SK-N-SH (cell line): Measurements from ENCODE around the gene PCNX1. TPM values are rescaled to one million over a fixed set of nuclear protein-coding genes. Genes with fewer than 3 reads are reported as not detected.

Experiments
- CTCF ChIA-PET: fragments of 300-600, 350-600 bp; formaldehyde crosslinking; extraction: SDS; loops from one replicate; lab custom pipeline; 2021; lab: Yijun Ruan, JAX
- POLR2A ChIA-PET: fragments of 350-600 bp; sonication (Branson Sonifier 250); formaldehyde crosslinking; extraction: SDS; loops from one replicate; lab custom pipeline; 2020; ENCODE audit warnings: antibody characterized with exemption, inconsistent platforms; lab: Yijun Ruan, JAX
- DNase-seq: peaks from one replicate; pipeline ENCODE4 v3.0.0; 2012
- H2AFZ ChIP-seq: fragments of 200-600 bp; sonication (generic); 2 replicates; pipeline ENCODE4 v1.8.1; 2016; ENCODE audit warnings: antibody characterized with exemption, mild to moderate bottlenecking, low read depth
- H3F3A ChIP-seq: fragments of 200-600 bp; sonication (generic); replicated peaks from 2 replicates; pipeline ENCODE3; 2016; ENCODE audit warnings: antibody characterized with exemption, mild to moderate bottlenecking; ENCODE audit not compliant: insufficient read depth
- H3K27ac ChIP-seq, 2 experiments: fragments of 200-500 bp in 1 of 2; fragments of 200-600 bp in 1 of 2; sonication (Bioruptor generic) in 1 of 2; sonication (generic), shearing (Covaris generic) in 1 of 2; 2 replicates each; pipeline versions ENCODE4 v1.5.1 to v1.6.1; 2014 to 2016; ENCODE audit warnings: low read depth in 2 of 2, inconsistent platforms in 1 of 2, low read length in 1 of 2, mild to moderate bottlenecking in 1 of 2, mixed read lengths in 1 of 2
- H3K27me3 ChIP-seq: fragments of 200-600 bp; sonication (generic), shearing (Covaris generic); 2 replicates; pipeline ENCODE4 v1.6.1; 2016; ENCODE audit warnings: mixed run types; ENCODE audit not compliant: insufficient read depth
- H3K36me3 ChIP-seq, 2 experiments: fragments of 200-500 bp in 1 of 2; fragments of 200-600 bp in 1 of 2; sonication (Bioruptor generic) in 1 of 2; sonication (generic) in 1 of 2; replicated peaks in 1 of 2; 2 replicates each; pipeline versions ENCODE3 to v1.5.1; 2014 to 2016; ENCODE audit warnings: low read length in 1 of 2, mild to moderate bottlenecking in 1 of 2; ENCODE audit not compliant: insufficient read depth in 2 of 2, control insufficient read depth in 1 of 2
- H3K4me1 ChIP-seq, 2 experiments: fragments of 200-500 bp in 1 of 2; fragments of 200-600 bp in 1 of 2; sonication (Bioruptor generic) in 1 of 2; sonication (generic), shearing (Covaris generic) in 1 of 2; 2 replicates each; pipeline versions ENCODE4 v1.5.1 to v1.6.1; 2014 to 2016; ENCODE audit warnings: low read depth in 1 of 2, low read length in 1 of 2, mixed run types in 1 of 2; ENCODE audit not compliant: insufficient read depth in 2 of 2, control insufficient read depth in 1 of 2
- H3K4me2 ChIP-seq: fragments of 200-600 bp; sonication (generic), shearing (Covaris generic); 2 replicates; pipeline ENCODE4 v1.6.1; 2017; ENCODE audit warnings: mixed run types
- H3K4me3 ChIP-seq, 2 experiments: fragments of 200-500 bp in 1 of 2; fragments of 200-600 bp in 1 of 2; sonication (Bioruptor generic) in 1 of 2; sonication (generic), shearing (Covaris generic) in 1 of 2; 2 replicates each; pipeline versions ENCODE4 v1.5.1 to v1.8.1; 2014 to 2016; ENCODE audit warnings: low read depth in 2 of 2, inconsistent platforms in 1 of 2, low read length in 1 of 2, mild to moderate bottlenecking in 1 of 2, mixed read lengths in 1 of 2, moderate library complexity in 1 of 2
- H3K79me2 ChIP-seq: fragments of 200-600 bp; sonication (generic); 2 replicates; pipeline ENCODE4 v1.8.1; 2017; ENCODE audit warnings: mild to moderate bottlenecking; ENCODE audit not compliant: insufficient read depth
- H3K9ac ChIP-seq: fragments of 200-600 bp; sonication (generic); 2 replicates; pipeline ENCODE4 v1.6.1; 2017; ENCODE audit warnings: mixed run types
- H3K9me2 ChIP-seq: fragments of 200-600 bp; sonication (generic); 2 replicates; pipeline ENCODE4 v1.6.1; 2017; ENCODE audit warnings: mixed run types
- H3K9me3 ChIP-seq: fragments of 200-600 bp; sonication (generic); 2 replicates; pipeline ENCODE4 v1.6.1; 2017; ENCODE audit warnings: mixed run types, mild to moderate bottlenecking, moderate library complexity
- H4K20me1 ChIP-seq: fragments of 200-600 bp; sonication (generic); 2 replicates; pipeline ENCODE4 v1.6.1; 2017; ENCODE audit warnings: mild to moderate bottlenecking, mixed run types; ENCODE audit not compliant: insufficient read depth
- CTCF ChIP-seq: fragments of 200-600 bp; sonication (generic); IDR thresholded peaks from 2 replicates; pipeline ENCODE4 v1.6.1; 2017; ENCODE audit warnings: antibody characterized with exemption, mild to moderate bottlenecking, moderate library complexity
- ELF1 ChIP-seq: IDR thresholded peaks from 2 replicates; pipeline ENCODE4 v1.4.0; 2012
- EP300 ChIP-seq, 2 experiments: IDR thresholded peaks; 2 replicates each; pipeline versions ENCODE4 v1.4.0 to v1.6.1; 2012; ENCODE audit warnings: borderline replicate concordance in 1 of 2, low read depth in 1 of 2, low read length in 1 of 2
- GABPA ChIP-seq: IDR thresholded peaks from 2 replicates; pipeline ENCODE4 v1.4.0; 2012; ENCODE audit warnings: low read depth, mild to moderate bottlenecking
- IRF3 ChIP-seq: fragments of 150-350 bp; IDR thresholded peaks from 2 replicates; pipeline ENCODE4 v1.6.1; 2016; ENCODE audit warnings: mild to moderate bottlenecking, low read depth, low read length
- MEF2A ChIP-seq: IDR thresholded peaks from 2 replicates; pipeline ENCODE4 v1.4.0; 2012; ENCODE audit warnings: low read depth, borderline replicate concordance
- MXI1 ChIP-seq: IDR thresholded peaks from 2 replicates; pipeline ENCODE4 v1.6.1; 2012; ENCODE audit warnings: mild to moderate bottlenecking, low read depth, low read length, improper control_type of control experiment
- RAD21 ChIP-seq: IDR thresholded peaks from 2 replicates; pipeline ENCODE4 v1.6.1; 2012; ENCODE audit warnings: mild to moderate bottlenecking, low read length
- RFX5 ChIP-seq: IDR thresholded peaks from 2 replicates; pipeline ENCODE4 v1.6.1; 2012; ENCODE audit warnings: mild to moderate bottlenecking, improper control_type of control experiment, low read length
- RXRA ChIP-seq: IDR thresholded peaks from 2 replicates; pipeline ENCODE4 v1.4.0; 2012; ENCODE audit warnings: low read depth, mild to moderate bottlenecking, borderline replicate concordance
- SIN3A ChIP-seq: IDR thresholded peaks from 2 replicates; pipeline ENCODE4 v1.6.1; 2012; ENCODE audit warnings: low read depth, mild to moderate bottlenecking, low read length, moderate library complexity, borderline replicate concordance
- USF1 ChIP-seq: IDR thresholded peaks from 2 replicates; pipeline ENCODE4 v1.4.0; 2012; ENCODE audit warnings: low read depth, borderline replicate concordance
- ZBTB33 ChIP-seq: IDR thresholded peaks from 2 replicates; pipeline ENCODE4 v1.4.0; 2012; ENCODE audit warnings: low read depth, borderline replicate concordance
- WGBS: methylation state at CpG from one replicate; pipeline ENCODE4 v1.1.6; 2017; ENCODE audit warnings: low lambda C conversion rate; 5-methylcytosine and 5-hydroxymethylcytosine counted together
- polyA plus RNA-seq, 3 experiments: library from polyadenylated mRNA; depleted of rRNA; stranded (reverse); fragments of >200 nt; gene quantifications; 2 replicates each; pipeline ENCODE4 v1.2.3, GENCODE V29; 2012

The PCNX1 gene
- polyA plus RNA-seq, 1 of the 3 experiments (the other 2 are of a cell fraction): 9.4 TPM

- H2AFZ ChIP-seq: no peak overlapping the region
- H3F3A ChIP-seq: peaks cover 15% of the 10 kb centered on the region
- H3K4me3 ChIP-seq: no peak overlapping the region
- WGBS: 100% methylated on average over 1 of the region's 1 CpG
- H3K9ac ChIP-seq: no peak overlapping the region
- H3K79me2 ChIP-seq: no peaks in the 10 kb centered on the region; the same call in 1 of the 2 replicates
- H3K9me2 ChIP-seq: no peaks in the 10 kb centered on the region
- DNase-seq: no peak
- H3K27ac ChIP-seq: no peak overlapping the region
- TF ChIP-seq MXI1 (no peak), RXRA (no peak), RAD21 (no peak), ZBTB33 (no peak), GABPA (no peak), MEF2A (no peak), IRF3 (no peak), CTCF (no peak), RFX5 (no peak), EP300 (IDR thresholded peaks at IDR 0.05; ENCODE audit: borderline replicate concordance in 1 of 2, low read depth in 1 of 2, low read length in 1 of 2) (no peak)
- H3K9me3 ChIP-seq: no peaks in the 10 kb centered on the region
- peaks cover 52 to 82% of the 10 kb centered on the region in 2 experiments for H3K36me3 ChIP-seq
- H4K20me1 ChIP-seq: no peaks in the 10 kb centered on the region
- H3K4me2 ChIP-seq: no peak overlapping the region
- CTCF ChIA-PET: interaction anchor here (1.0 to 1.1 kb wide), 2 partner anchors 9 to 14 kb away, joined by 3 read pairs; no protein-coding TSS in a partner anchor
- no peaks in the 10 kb centered on the region for H3K4me1 ChIP-seq
- no peaks in the 10 kb centered on the region for H3K27me3 ChIP-seq
- POLR2A ChIA-PET: no interaction called here
Observed at GRCh38 chr14:71061458-71061857, 154.2 kb downstream of the PCNX1 start.

GRCh38 chr14:71062581-71063303 lies 155.5 kb downstream of the PCNX1 start:
- TF ChIP-seq SIN3A: no peak
- TF ChIP-seq RXRA: no peak
- no peak for TF ChIP-seq ELF1
- TF ChIP-seq USF1: no peak
- H3K4me2 ChIP-seq: no peak overlapping the region
- H3K79me2 ChIP-seq: no peaks in the 10 kb centered on the region; the same call in 1 of the 2 replicates
- no peak overlapping the region for H2AFZ ChIP-seq
- H3K9me3 ChIP-seq: no peaks in the 10 kb centered on the region
- H3K9ac ChIP-seq: no peak overlapping the region
- WGBS: 79% methylated on average over 5 of the region's 5 CpGs
- DNase-seq: no peak
- H4K20me1 ChIP-seq: no peaks in the 10 kb centered on the region
- ChIA-PET CTCF (interaction anchor here (1.0 to 1.1 kb wide), 3 partner anchors 10 to 41 kb away, joined by 3 read pairs; no protein-coding TSS in a partner anchor), POLR2A (no interaction called here)
- no peak overlapping the region for H3K4me3 ChIP-seq
- no peaks in the 10 kb centered on the region for H3K9me2 ChIP-seq
- no peaks in the 10 kb centered on the region for H3K4me1 ChIP-seq
- H3F3A ChIP-seq: peaks cover 15% of the 10 kb centered on the region
- no peak overlapping the region for H3K27ac ChIP-seq
- no peaks in the 10 kb centered on the region for H3K27me3 ChIP-seq
- H3K36me3 ChIP-seq: peaks cover 44 to 75% of the 10 kb centered on the region in 2 experiments
